GM19463 (cell line): ENCODE measurements around the gene ZFPM1.
A peak's percentile ranks its signal among the peaks of the same experiment; 100 is the strongest.

Experiments used
- ATAC-seq: cut with Tn5 transposase; IDR thresholded peaks from one replicate; pipeline ENCODE4 v1.9.1; 2021; ENCODE audit warnings: mild to moderate bottlenecking, moderate library complexity; ENCODE audit not compliant: unreplicated experiment

Gene ZFPM1

DNA sequence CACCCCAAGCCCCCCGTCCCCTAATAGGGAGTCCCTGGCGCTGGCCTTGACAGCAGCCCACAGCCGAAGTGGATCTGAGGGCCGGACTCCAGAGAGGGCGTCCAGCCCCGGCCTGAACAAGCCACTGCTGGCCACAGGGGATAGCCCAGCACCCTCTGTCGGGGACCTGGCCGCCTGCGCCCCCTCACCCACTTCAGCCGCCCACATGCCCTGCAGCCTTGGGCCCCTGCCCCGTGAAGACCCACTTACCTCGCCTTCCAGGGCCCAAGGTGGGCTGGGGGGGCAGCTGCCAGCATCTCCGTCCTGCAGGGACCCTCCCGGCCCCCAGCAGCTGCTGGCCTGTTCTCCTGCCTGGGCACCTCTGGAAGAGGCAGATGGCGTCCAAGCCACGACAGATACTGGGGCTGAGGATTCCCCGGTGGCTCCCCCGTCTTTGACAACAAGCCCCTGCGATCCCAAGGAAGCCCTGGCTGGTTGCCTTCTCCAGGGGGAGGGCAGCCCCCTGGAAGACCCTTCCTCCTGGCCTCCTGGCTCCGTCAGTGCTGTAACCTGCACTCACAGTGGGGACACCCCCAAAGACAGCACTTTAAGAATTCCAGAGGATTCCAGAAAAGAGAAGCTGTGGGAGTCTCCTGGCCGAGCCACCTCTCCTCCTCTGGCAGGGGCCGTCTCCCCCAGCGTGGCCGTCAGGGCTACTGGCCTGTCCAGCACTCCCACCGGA lies 19.3 kb upstream of the ZFPM1 start:
- ATAC-seq, result no peak

DNA sequence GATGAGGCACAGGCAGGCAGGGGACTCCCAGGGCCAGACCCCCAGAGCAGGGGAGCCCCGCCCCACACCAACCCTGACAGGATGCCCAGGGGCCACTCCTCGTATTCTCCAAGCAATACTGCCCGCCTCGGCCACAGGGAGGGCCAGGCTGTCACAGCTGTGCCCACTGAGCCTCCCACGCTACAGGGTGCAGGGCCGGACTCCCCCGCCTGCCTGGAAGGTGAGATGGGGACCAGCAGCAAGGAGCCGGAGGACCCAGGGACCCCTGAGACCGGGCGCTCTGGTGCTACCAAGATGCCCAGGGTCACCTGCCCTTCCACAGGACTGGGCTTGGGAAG lies 18.8 kb upstream of the ZFPM1 start:
- no peak for ATAC-seq

DNA sequence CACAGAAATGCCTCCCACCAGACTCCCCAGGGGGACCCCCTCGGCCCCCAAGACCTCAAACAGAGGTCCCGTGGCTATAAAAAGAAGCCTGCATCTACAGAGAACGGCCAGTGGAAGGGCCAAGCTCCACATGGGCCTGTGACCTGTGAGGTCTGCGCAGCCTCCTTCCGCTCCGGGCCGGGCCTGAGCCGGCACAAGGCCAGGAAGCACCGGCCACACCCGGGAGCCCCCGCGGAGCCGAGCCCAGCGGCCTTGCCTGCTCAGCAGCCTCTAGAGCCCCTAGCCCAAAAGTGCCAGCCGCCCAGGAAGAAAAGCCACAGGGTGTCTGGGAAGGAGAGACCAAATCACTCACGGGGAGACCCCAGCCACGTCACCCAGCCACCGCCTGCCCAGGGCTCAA lies 18.3 kb upstream of the ZFPM1 start:
- ATAC-seq, result no peak

- no peak for ATAC-seq
Observed at GRCh38 chr16:88435437-88436355, 17.4 kb upstream of the ZFPM1 start.

DNA sequence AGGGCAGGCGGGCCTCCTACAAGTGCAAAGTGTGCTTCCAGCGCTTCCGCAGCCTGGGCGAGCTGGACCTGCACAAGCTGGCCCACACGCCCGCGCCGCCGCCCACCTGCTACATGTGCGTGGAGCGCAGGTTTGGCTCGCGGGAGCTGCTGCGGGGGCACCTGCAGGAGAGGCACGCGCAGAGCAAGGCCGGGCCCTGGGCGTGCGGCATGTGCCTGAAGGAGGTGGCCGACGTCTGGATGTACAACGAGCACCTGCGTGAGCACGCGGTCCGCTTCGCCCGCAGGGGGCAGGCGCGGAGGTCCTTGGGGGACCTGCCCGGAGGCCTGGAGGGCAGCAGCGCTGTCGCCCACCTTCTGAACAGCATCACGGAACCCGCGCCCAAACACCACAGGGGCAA lies 16.3 kb upstream of the ZFPM1 start:
- ATAC-seq, result no peak

DNA sequence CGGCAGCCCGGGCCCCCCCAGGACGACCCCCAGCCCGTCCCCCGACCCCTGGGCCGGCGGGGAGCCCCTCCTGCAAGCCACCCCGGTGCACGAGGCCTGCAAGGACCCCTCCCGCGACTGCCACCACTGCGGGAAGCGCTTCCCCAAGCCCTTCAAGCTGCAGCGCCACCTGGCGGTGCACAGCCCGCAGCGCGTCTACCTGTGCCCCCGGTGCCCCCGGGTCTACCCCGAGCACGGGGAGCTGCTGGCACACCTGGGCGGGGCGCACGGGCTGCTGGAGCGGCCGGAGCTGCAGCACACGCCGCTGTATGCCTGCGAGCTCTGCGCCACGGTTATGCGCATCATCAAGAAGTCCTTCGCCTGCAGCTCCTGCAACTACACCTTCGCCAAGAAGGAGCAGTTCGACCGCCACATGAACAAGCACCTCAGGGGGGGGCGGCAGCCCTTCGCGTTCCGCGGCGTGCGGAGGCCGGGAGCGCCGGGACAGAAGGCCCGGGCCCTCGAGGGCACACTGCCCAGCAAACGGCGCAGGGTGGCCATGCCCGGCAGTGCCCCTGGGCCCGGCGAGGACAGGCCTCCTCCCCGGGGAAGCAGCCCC lies 15.6 kb upstream of the ZFPM1 start:
- no peak for ATAC-seq

- no peak for ATAC-seq
Observed at GRCh38 chr16:88438084-88438870, 14.8 kb upstream of the ZFPM1 start.

DNA sequence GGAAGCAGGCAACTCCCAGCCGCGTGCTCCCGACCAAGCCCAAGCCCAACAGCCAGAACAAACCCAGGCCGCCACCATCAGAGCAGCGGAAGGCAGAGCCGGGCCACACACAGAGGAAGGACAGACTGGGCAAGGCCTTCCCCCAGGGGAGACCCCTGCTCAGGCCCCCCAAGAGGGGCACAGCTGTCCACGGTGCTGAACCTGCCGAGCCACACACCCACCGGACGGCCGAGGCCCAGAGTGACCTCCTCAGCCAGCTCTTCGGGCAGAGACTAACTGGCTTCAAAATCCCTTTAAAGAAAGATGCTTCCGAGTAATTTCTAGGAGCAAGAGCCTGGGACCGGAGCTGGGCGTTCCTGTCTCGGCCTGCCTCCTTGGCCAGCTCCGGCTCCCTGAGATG lies 14.1 kb upstream of the ZFPM1 start:
- ATAC-seq, result no peak

GRCh38 chr16:88439706-88440105 lies 13.4 kb upstream of the ZFPM1 start:
- ATAC-seq, result no peak

GRCh38 chr16:88440111-88440510 lies 13.0 kb upstream of the ZFPM1 start:
- ATAC-seq, result no peak

DNA sequence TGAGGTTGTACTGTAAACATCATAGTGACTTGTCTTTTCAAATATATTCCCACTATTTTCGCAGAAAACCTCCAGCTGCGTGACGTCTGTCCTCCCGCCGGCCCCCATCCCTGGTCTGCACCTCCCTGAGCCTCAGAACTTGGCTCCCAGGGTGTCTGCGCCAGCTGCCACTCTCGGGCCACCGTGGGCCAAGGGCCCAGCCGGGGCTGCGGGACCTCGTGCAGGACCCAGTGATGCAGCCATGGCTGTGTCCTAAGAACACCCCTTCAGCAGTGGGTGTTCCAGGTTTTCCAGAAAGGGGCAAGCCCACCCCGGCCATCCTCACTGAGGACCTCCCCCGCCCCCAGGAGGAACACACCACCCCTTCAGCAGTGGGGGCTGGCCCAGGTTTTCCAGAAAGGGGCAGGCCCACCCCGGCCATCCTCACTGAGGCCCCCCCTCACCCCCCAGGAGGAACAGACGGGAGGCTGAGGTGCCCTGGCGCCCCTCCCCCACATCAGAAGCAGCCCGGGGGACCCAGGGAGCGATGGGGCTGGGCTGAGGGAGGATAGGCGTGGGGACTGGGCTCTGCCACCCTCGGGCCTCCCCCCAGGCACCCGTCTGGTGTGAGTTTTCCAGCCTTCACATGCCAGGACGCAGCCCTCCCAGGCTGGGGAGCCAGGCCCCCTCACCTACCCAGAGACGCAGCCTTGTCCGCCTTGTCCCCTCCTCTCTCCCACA lies 12.2 kb upstream of the ZFPM1 start:
- no peak for ATAC-seq

DNA sequence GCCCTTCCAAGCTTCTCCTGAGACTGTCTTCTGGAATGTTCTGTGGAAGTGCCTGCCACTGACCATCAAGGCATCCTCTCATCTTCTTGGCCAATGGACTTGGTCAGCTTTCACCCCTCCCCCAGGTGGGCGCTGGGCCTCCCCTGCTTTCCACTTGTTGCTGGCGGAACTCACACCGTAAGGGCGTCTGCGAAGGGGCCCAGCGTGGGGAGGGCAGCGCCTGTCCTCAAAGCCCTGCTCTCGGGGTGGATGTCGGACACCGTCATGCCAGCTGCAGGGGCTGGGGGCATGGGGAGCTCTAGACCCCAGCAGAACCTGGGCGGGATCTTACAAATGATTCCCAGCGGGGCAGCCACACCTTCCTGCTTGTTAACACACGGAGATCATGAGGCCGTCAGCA lies 11.6 kb upstream of the ZFPM1 start:
- ATAC-seq, result no peak

GRCh38 chr16:88442383-88442726 lies 10.7 kb upstream of the ZFPM1 start:
- no peak for ATAC-seq

- ATAC-seq, result peak; percentile 53
Observed at GRCh38 chr16:88442727-88443576, 10.1 kb upstream of the ZFPM1 start.

- no peak for ATAC-seq
Observed at GRCh38 chr16:88444826-88445582, 8.1 kb upstream of the ZFPM1 start.

DNA sequence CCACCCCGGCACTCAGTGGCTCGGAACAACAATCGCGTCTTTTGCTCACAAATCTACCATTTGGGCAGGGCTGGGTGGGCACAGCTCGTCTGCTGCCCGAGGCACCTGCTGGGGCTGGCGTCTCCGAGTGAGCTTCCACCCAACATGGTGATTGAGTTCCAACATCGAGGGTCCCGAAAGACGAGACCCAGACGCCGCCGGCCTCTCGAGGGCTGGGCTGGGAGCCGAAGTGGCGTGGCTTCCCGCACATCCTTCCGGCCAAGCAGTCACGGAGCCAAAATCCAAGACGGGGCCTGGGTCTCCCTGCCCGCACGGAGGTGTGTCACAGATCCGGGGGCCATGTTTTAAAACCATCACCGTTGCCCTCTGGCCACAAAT lies 7.5 kb upstream of the ZFPM1 start:
- ATAC-seq, result no peak

- no peak for ATAC-seq
Observed at GRCh38 chr16:88446061-88446460, 7.0 kb upstream of the ZFPM1 start.

DNA sequence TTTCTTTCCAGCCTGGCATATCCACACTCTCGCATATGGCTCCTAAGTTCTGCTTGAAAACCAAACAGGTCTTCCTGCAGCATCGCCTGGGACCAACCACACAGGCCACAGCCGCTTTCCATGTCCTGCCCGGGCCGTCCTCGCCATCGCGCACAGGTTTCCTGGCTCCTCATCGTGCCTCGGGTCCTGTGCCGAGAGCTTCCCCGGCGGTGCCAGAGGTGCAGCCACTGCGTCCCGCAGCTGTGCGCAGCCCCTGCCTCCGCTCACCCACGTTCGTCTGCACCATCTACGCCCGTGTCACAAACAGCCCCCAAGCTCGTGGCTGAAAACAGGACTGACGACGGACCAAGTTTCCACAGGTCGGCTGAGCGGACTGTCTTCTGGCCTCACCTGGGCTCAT lies 6.3 kb upstream of the ZFPM1 start:
- ATAC-seq, result no peak

DNA sequence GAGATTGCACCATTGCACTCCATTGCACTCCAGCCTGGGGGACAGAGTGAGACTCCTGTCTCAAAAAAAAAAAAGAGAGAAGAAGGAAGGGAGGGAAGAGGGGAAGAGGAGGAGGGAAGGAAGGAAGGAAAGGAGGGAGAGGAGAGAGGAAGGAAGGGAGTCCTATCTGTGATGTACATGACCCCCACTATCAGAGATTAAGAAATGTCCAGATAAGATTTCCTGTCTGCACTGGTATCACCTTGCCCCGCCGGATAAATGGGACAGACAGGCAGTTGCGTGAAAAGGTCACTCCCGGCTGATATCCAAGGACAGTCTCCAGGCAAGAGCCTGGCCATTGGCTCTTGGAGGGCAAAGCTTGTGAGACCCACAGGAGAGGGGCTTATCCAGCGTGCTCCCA lies 5.2 kb upstream of the ZFPM1 start:
- ATAC-seq, result no peak
